ENCODE data around the gene RUVBL1. TPM values are rescaled to one million over a fixed set of nuclear protein-coding genes. Genes with fewer than 3 reads are reported as not detected.

Gene RUVBL1
- total RNA-seq, 1 experiment from 2014 or later, result 236 TPM

- no peak for DNase-seq
- peaks cover 93% of the 10 kb centered on the region for H3K36me3 ChIP-seq
- H3K27me3 ChIP-seq, result no peaks in the 10 kb centered on the region
- H3K9me3 ChIP-seq, result no peaks in the 10 kb centered on the region
- H3K4me3 ChIP-seq, result no peak overlapping the region
Observed at GRCh38 chr3:128064962-128065361, 58.6 kb downstream of the RUVBL1 start.

GRCh38 chr3:128063865-128064264 lies 59.7 kb downstream of the RUVBL1 start:
- no peak overlapping the region for H3K4me3 ChIP-seq
- H3K9me3 ChIP-seq, result no peaks in the 10 kb centered on the region
- peaks cover 93% of the 10 kb centered on the region for H3K36me3 ChIP-seq
- DNase-seq, result no peak
- H3K27me3 ChIP-seq, result no peaks in the 10 kb centered on the region

GRCh38 chr3:128062033-128062745 lies 61.4 kb downstream of the RUVBL1 start:
- Histone ChIP-seq H3K36me3 (peaks cover 89% of the 10 kb centered on the region), H3K4me3 (no peak overlapping the region), H3K9me3 (no peaks in the 10 kb centered on the region), H3K27me3 (no peaks in the 10 kb centered on the region)
- no peak for DNase-seq

- H3K36me3 ChIP-seq, result peaks cover 88% of the 10 kb centered on the region
Observed at GRCh38 chr3:128060473-128061381, 62.9 kb downstream of the RUVBL1 start.

GRCh38 chr3:128056258-128056657 lies 67.4 kb downstream of the RUVBL1 start:
- H3K9me3 ChIP-seq, result no peaks in the 10 kb centered on the region
- DNase-seq, result no peak
- H3K4me3 ChIP-seq, result no peak overlapping the region
- no peaks in the 10 kb centered on the region for H3K27me3 ChIP-seq
- H3K36me3 ChIP-seq, result peaks cover 79% of the 10 kb centered on the region

More at GRCh38 chr3:128060473-128061381, 62.9 kb downstream of the RUVBL1 start:
- Histone ChIP-seq H3K27me3 (no peaks in the 10 kb centered on the region), H3K9me3 (no peaks in the 10 kb centered on the region), H3K4me3 (no peak overlapping the region)
- DNase-seq, result peak; percentile 94

GRCh38 chr3:128054367-128054766 lies 69.2 kb downstream of the RUVBL1 start:
- Histone ChIP-seq H3K9me3 (no peaks in the 10 kb centered on the region), H3K27me3 (no peaks in the 10 kb centered on the region), H3K36me3 (peaks cover 65% of the 10 kb centered on the region), H3K4me3 (peak overlapping the region; percentile 98)
- peak; percentile 66 for DNase-seq

GRCh38 chr3:128053614-128054013 lies 70.0 kb downstream of the RUVBL1 start:
- Histone ChIP-seq H3K36me3 (peaks cover 58% of the 10 kb centered on the region), H3K4me3 (peak overlapping the region; percentile 98), H3K9me3 (no peaks in the 10 kb centered on the region), H3K27me3 (no peaks in the 10 kb centered on the region)
- DNase-seq, result no peak

GRCh38 chr3:128052595-128053351 lies 70.8 kb downstream of the RUVBL1 start:
- Histone ChIP-seq H3K27me3 (no peaks in the 10 kb centered on the region), H3K36me3 (peaks cover 52% of the 10 kb centered on the region), H3K9me3 (no peaks in the 10 kb centered on the region), H3K4me3 (peak overlapping the region; percentile 98)
- no peak for DNase-seq

GRCh38 chr3:128051837-128052594 lies 71.6 kb downstream of the RUVBL1 start, which contains the start of gene SEC61A1:
TSS of gene SEC61A1 (plus strand) at chr3:128052437. CDS start at chr3:128052553, 116 bp downstream.
- no peaks in the 10 kb centered on the region for H3K9me3 ChIP-seq
- H3K36me3 ChIP-seq, result peaks cover 46% of the 10 kb centered on the region
- no peaks in the 10 kb centered on the region for H3K27me3 ChIP-seq
- DNase-seq, result peak; percentile 97
- peak within 1 kb of the TSS; percentile 98 for H3K4me3 ChIP-seq

GRCh38 chr3:128051459-128051836 lies 72.2 kb downstream of the RUVBL1 start:
- H3K27me3 ChIP-seq, result no peaks in the 10 kb centered on the region
- DNase-seq, result no peak
- no peaks in the 10 kb centered on the region for H3K9me3 ChIP-seq
- peaks cover 41% of the 10 kb centered on the region for H3K36me3 ChIP-seq
- H3K4me3 ChIP-seq, result peak overlapping the region; percentile 98

- Histone ChIP-seq H3K4me3 (no peak overlapping the region), H3K27me3 (no peaks in the 10 kb centered on the region), H3K9me3 (no peaks in the 10 kb centered on the region), H3K36me3 (peaks cover 33% of the 10 kb centered on the region)
- DNase-seq, result peak; percentile 83
Observed at GRCh38 chr3:128050597-128050996, 73.0 kb downstream of the RUVBL1 start.

- DNase-seq, result no peak
- no peaks in the 10 kb centered on the region for H3K36me3 ChIP-seq
- H3K27me3 ChIP-seq, result no peaks in the 10 kb centered on the region
- H3K4me3 ChIP-seq, result no peak overlapping the region
- H3K9me3 ChIP-seq, result no peaks in the 10 kb centered on the region
Observed at GRCh38 chr3:128041344-128041743, 82.3 kb downstream of the RUVBL1 start.

GRCh38 chr3:128040660-128041059 lies 83.0 kb downstream of the RUVBL1 start:
- no peak for DNase-seq
- H3K36me3 ChIP-seq, result no peaks in the 10 kb centered on the region
- no peak overlapping the region for H3K4me3 ChIP-seq
- no peaks in the 10 kb centered on the region for H3K9me3 ChIP-seq
- H3K27me3 ChIP-seq, result no peaks in the 10 kb centered on the region

GRCh38 chr3:128040041-128040440 lies 83.6 kb downstream of the RUVBL1 start:
- H3K27me3 ChIP-seq, result no peaks in the 10 kb centered on the region

GRCh38 chr3:128036119-128036518 lies 87.5 kb downstream of the RUVBL1 start:
- DNase-seq, result no peak
- Histone ChIP-seq H3K27me3 (no peaks in the 10 kb centered on the region), H3K36me3 (no peaks in the 10 kb centered on the region), H3K9me3 (0 out of 2 replicates have a peak, but pooled peaks cover 2% of the 10 kb centered on the region), H3K4me3 (no peak overlapping the region)

More at GRCh38 chr3:128040041-128040440, 83.6 kb downstream of the RUVBL1 start:
- Histone ChIP-seq H3K9me3 (no peaks in the 10 kb centered on the region), H3K4me3 (no peak overlapping the region), H3K36me3 (no peaks in the 10 kb centered on the region)
- no peak for DNase-seq

GRCh38 chr3:128033102-128033501 lies 90.5 kb downstream of the RUVBL1 start:
- H3K4me3 ChIP-seq, result no peak overlapping the region
- H3K27me3 ChIP-seq, result no peaks in the 10 kb centered on the region
- peak; percentile 87 for DNase-seq
- H3K9me3 ChIP-seq, result 0 out of 2 replicates have a peak, but pooled peaks cover 2% of the 10 kb centered on the region
- H3K36me3 ChIP-seq, result no peaks in the 10 kb centered on the region
